NCI-H69 (cell line): Measurements from ENCODE around the gene RELL2.

Source experiments
- DNase-seq: peaks from one replicate; lab custom pipeline; 2025; lab: John Stamatoyannopoulos, UW

The RELL2 gene

DNA sequence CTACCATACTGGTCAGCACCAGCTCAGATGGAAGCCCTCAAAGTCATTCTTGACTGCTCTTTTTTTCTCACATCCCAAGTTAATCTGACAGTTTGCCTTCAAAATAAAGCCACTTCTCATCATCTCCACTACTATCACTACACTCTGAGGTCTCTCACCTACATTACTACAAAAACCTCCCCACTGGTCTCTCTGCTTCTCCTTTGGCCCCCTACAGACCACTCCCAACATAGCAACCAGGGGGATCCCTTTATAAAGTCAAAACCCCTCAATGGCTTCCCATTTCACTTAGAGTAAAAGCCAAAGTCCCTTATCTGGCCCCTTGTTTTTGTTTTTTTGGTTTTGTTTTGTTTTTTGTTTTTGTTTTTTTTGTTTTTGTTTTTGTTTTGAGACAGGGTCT lies 40.6 kb downstream of the RELL2 start:
- DNase-seq = peak; percentile 16

DNA sequence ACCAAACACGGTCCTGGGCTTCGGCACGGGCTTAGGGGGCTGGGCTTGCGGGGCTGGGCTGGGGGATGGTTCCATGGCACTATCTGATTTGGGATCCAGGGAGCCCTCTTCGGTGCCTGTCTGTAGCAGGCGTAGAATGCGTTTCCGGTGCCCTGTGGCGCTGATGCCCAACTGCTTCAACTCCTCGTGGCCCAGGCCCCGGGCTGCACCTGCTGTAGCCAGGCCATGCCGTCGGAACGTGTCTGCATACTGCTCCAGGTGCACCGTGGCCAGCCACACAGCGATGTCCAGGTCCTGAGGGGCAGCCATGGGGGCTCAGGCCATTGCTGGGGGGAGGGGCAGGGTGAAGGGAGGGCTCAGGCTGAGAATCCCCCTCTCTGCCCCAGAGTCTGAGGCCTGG lies 43.4 kb downstream of the RELL2 start:
- no peak for DNase-seq

DNA sequence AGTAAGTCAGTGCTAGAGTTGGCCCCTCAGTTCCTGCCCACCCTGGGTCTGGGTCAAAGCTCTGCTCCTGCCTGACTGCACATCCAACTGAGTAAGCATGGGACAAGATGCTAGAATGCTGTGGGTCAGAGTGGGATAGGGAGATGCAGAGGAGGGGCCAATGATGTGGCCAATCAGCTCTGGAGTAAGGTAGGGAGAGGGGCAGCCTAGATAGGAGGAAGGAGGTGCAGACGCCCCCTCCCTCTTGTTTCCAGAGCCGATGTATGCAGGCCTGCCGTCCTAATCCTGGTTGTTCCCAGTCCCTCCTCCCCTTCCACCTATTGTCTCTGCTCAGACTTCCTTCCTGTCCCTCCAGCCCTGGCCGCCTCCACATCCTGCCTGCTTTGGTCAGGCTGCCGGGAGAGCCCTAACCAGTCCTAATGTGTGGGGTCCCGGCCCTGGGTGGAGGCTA lies 44.0 kb downstream of the RELL2 start:
- peak; percentile 18 for DNase-seq

GRCh38 chr5:141681295-141681694 lies 44.5 kb downstream of the RELL2 start:
- DNase-seq = no peak

GRCh38 chr5:141681695-141682641 lies 45.2 kb downstream of the RELL2 start, which contains the start of gene ARAP3:
Gene ARAP3, minus strand, starts transcription at chr5:141682230. Its CDS starts 1,744 bp downstream, at chr5:141680486.
- DNase-seq = peak; percentile 58

- no peak for DNase-seq
Observed at GRCh38 chr5:141683596-141684141, 46.9 kb downstream of the RELL2 start.

DNA sequence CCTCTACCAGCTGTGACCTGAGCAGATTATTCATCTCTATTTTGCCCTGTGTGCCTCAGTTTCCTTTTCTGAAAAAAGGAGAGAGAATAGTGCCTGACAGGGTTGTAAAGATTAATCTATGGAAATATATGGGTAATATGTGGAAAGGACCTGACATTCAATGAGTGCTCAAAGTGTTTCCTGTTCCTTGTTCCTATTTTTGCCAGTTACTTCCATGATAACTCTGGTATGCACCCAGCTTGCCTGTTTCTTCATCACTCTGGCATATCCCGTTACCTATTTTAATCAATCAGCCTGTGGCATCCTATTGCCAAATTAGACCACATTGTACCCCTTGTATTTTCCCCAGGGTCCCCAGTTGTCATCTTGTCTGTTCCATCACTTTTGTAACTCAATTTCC lies 48.8 kb downstream of the RELL2 start:
- no peak for DNase-seq

DNA sequence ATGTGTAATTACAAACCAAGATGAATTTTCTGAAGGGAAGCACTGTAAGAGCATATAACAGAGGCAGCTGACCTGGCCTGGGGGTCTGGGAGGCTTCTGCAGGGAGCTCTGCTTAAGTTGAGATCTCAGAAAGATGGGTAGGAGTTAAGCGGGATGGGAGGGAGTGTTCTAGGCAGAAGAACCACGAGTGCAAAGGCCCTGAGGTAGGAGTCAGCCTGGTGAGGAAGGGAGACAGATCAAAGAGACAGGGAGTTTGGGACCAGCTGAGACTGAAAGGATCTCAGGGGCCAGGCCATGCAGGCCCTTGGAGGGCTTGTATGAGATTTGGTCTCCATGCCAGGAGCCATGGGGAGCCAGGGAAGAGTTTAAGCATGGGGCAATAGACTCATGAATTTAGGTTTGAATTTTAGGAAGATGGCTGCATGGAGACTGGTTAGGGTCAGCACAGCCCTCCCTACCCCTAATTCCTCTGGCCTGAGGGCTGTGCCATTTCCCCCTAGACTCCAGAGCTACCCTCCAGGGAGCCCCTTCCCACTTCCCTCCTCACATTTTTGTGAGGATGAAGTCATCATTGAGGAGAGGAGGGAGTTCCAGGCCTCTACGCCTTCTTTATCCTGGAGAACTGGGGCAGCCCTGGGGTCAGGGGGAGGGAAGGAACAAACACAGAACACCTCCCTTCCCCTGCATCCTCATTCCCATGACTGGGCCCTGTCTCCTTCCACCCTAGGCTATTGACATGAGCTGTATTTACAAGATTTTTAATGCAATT lies 50.0 kb downstream of the RELL2 start:
- DNase-seq = no peak
